Thoracic aorta (tissue), 2 donors: Measurements from ENCODE around the gene CKB. TPM values are rescaled to one million over a fixed set of nuclear protein-coding genes. Genes with fewer than 3 reads are reported as not detected.

ENCODE experiments used
- ATAC-seq: fragments of 150-250 bp; one replicate; pipeline ENCODE4 v1.8.0; 2017; ENCODE audit warnings: low read depth; ENCODE audit not compliant: insufficient number of reproducible peaks, low FRiP score
- DNase-seq: peaks from one replicate; pipeline ENCODE4 v3.0.0-alpha.2; 2020; ENCODE audit warnings: low spot score
- H3K27ac ChIP-seq, 2 donors: fragments of 200-600 bp; sonication (generic); 1 replicate in 1 of 2; 2 replicates in 1 of 2; pipeline ENCODE4 v1.5.1; 2016; ENCODE audit warnings: mild to moderate bottlenecking in 2 of 2, moderate library complexity in 2 of 2
- H3K27me3 ChIP-seq: fragments of 200-600 bp; sonication (generic); replicated peaks from 2 replicates; pipeline ENCODE4 v1.6.0; 2016; ENCODE audit warnings: mild to moderate bottlenecking; ENCODE audit not compliant: insufficient read depth
- H3K36me3 ChIP-seq: fragments of 200-600 bp; sonication (generic); one replicate; pipeline ENCODE4 v1.5.1; 2016
- H3K4me1 ChIP-seq, 2 donors: fragments of 200-600 bp; sonication (generic); 1 replicate in 1 of 2; 2 replicates in 1 of 2; pipeline versions ENCODE4 v1.5.1 to v1.6.0; 2016; ENCODE audit warnings: low read depth in 2 of 2, mild to moderate bottlenecking in 1 of 2; ENCODE audit not compliant: control insufficient read depth in 1 of 2
- H3K4me3 ChIP-seq: fragments of 200-600 bp; sonication (generic); 2 replicates; pipeline ENCODE4 v1.5.1; 2016; ENCODE audit warnings: mild to moderate bottlenecking
- H3K9me3 ChIP-seq: fragments of 200-600 bp; sonication (generic); 2 replicates; pipeline ENCODE4 v1.5.1; 2016
- total RNA-seq, 2 donors: library from RNA; depleted of rRNA; stranded (reverse); fragments of >200 nt; gene quantifications; one replicate each; pipeline versions ENCODE4 v1.1.0 to v1.2.3, GENCODE V29; 2016
- TF ChIP-seq, protein P1 (sequence below): fragments of 200-600 bp; sonication (generic); IDR thresholded peaks from one replicate; pipeline ENCODE4 v1.5.1; 2019; ENCODE audit warnings: antibody characterized with exemption

CKB gene
- total RNA-seq, 2 donors from 2014 or later: 109 to 159 TPM

DNA sequence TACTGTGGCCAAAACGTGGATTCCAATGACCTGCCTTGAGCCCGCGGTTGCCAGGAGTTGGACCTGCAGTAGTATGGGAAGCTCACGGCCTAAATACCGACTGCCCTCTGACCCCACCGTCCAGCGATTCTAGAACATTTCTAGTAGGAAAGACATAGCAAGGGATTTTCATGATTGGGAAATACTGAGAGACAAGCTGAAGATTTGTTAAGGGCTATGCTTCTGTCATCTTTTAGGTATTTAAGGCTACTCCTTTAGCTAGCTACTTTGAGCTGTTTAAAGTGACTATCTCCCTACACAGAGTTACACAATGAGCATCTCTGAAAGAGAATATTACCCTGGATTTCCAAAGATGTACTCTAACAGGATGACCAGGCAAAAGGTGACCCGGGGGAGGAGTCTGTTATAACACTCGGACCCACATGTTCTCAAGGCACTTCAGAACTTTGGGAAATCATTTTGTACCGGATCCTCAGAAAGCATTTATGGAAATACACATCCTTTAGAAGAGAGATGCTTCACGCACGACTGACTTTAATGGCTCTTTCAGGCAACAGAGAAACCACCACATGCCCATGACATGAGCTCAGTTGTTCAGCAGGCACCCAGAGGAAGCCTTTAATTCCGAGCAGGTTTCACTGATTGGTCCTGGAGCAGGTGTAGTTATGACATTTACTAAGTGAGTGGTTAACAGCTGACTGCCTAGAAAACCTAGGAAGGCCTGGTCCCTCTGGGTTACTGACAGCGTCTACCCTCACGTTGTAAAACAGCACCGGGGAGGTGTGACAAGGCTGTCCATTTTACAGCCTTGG, 35.6 kb upstream of the CKB start:
- Histone ChIP-seq H3K27me3 (no peaks in the 10 kb centered on the region), H3K36me3 (peaks cover 12% of the 10 kb centered on the region), H3K4me1 (peaks cover 19 to 42% of the 10 kb centered on the region in 2 donors), H3K4me3 (no peak overlapping the region), H3K27ac (no peak overlapping the region), H3K9me3 (no peaks in the 10 kb centered on the region)
- no peak for ATAC-seq
- TF ChIP-seq, protein P1, sequence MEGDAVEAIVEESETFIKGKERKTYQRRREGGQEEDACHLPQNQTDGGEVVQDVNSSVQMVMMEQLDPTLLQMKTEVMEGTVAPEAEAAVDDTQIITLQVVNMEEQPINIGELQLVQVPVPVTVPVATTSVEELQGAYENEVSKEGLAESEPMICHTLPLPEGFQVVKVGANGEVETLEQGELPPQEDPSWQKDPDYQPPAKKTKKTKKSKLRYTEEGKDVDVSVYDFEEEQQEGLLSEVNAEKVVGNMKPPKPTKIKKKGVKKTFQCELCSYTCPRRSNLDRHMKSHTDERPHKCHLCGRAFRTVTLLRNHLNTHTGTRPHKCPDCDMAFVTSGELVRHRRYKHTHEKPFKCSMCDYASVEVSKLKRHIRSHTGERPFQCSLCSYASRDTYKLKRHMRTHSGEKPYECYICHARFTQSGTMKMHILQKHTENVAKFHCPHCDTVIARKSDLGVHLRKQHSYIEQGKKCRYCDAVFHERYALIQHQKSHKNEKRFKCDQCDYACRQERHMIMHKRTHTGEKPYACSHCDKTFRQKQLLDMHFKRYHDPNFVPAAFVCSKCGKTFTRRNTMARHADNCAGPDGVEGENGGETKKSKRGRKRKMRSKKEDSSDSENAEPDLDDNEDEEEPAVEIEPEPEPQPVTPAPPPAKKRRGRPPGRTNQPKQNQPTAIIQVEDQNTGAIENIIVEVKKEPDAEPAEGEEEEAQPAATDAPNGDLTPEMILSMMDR: no peak
- DNase-seq: no peak

DNA sequence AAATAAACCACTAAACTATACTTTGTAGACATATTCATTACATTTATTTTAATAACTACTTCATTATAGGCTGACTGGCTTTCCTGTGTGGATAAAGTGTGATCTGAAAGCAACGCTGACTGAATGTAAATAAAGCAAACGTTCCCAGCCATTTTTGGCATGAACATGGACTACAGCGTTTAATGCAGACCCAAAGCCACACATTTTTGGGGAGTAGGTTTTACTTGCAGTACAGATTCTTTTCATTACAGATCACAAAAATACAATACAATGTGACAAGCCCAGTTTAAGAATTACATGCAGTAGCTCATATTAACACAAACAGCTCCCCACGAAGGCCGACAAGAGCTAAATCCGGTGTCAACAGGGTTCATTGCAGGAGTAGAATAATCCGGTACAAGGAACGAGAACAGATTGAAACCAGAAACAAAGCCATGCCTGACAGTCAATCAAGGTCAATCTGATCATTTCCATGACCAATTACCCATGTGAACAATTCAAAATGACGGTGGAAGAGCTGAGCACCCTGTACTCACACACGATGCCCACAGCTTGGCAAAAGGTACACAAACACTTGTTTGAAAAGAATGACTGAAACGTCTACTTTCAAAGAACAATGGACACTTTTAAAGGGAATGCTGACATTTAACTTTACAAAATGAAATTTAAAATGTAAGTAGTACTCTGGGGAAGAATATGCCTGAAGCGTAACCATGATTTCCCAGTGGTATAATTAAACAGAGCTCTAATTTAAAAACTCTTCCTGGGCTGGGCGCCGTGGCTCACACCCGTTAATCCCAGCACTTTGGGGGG, 34.5 kb upstream of the CKB start:
- Histone ChIP-seq H3K36me3 (peaks cover 12% of the 10 kb centered on the region), H3K27me3 (no peaks in the 10 kb centered on the region), H3K4me3 (no peak overlapping the region), H3K27ac (peak overlapping the region in 1 of 2 donors; percentile 11), H3K9me3 (no peaks in the 10 kb centered on the region), H3K4me1 (peaks cover 23 to 52% of the 10 kb centered on the region in 2 donors)
- TF ChIP-seq, protein P1: no peak
- ATAC-seq: no peak
- no peak for DNase-seq

DNA sequence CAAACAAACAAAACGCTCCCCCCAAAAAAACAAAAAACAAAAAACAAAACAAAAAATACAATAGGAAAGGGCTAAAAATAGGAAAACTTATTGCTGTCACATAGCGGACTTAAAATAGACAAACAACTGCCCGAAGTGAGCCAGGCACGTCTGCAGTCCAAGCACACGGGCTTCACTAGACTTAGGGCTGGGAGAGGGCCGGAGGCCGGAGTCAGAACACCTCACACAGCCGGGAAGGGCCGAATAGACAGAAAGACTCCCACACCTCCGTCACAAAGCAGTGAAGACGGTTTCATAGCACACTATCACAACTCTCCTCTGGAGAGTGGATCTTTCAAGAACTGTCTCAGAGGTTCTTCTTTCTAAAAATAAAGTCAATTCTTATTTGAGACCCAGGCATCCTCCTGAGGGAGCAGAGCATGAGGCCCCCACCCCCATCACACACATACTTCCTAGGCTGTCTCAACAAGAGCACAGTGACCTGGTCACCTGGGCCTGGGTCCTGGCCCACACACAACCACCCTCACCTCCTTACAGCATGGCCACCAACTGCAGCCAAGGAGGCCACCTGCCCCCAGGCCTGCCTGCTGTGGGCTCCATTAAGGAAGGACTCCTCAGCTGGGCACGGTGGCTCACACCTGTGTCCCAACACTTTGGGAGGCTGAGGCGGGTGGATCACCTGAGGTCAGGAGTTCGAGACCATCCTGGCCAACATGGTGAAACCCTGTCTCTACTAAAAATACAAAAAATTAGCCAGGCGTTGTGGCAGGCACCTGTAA, 33.1 kb upstream of the CKB start:
- Histone ChIP-seq H3K27ac (peak overlapping the region; percentile 6 to 25), H3K4me3 (no peak overlapping the region), H3K4me1 (peaks cover 28 to 54% of the 10 kb centered on the region in 2 donors), H3K36me3 (peaks cover 12% of the 10 kb centered on the region), H3K27me3 (no peaks in the 10 kb centered on the region), H3K9me3 (no peaks in the 10 kb centered on the region)
- DNase-seq (no peak), ATAC-seq (no peak)
- TF ChIP-seq, protein P1: no peak

DNA sequence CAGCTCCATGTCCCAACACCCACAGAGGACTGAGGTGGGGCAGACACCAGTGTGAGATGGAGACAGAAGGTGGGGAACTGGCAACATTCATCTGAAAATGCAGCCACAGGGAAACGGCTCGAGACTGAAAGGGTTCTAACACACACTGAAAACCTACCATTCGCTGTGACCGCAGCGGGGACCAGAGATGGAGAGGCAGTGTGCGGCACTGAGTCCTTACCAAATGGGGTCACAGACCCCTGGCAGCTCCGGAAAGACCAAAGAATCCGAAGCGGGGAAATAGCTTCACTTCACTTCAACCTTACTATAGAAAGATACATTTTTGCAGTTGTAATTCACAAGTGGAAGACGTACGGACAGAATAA, 30.2 kb upstream of the CKB start:
- peak overlapping the region; percentile 70 for H3K4me3 ChIP-seq
- TF ChIP-seq, protein P1: no peak
- no peaks in the 10 kb centered on the region for H3K9me3 ChIP-seq
- H3K36me3 ChIP-seq: no peaks in the 10 kb centered on the region
- peaks cover 30 to 44% of the 10 kb centered on the region in 2 donors for H3K4me1 ChIP-seq
- ATAC-seq (no peak), DNase-seq (no peak)
- peak overlapping the region; percentile 90 to 100 for H3K27ac ChIP-seq
- no peaks in the 10 kb centered on the region for H3K27me3 ChIP-seq
